Brain microvascular endothelial cell (primary cell): ENCODE results near the gene DMXL1.

Experiments
- DNase-seq: peaks from one replicate; pipeline ENCODE4 v3.0.0-alpha.2; 2020
- H3K27ac ChIP-seq: fragments of 250-450 bp; sonication (Bioruptor Pico); 2 replicates; pipeline ENCODE4 v1.5.1; 2020; ENCODE audit warnings: mild to moderate bottlenecking, moderate library complexity
- H3K27me3 ChIP-seq: fragments of 250-450 bp; sonication (Bioruptor Pico); replicated peaks from 2 replicates; pipeline ENCODE4 v1.5.1; 2020; ENCODE audit warnings: mild to moderate bottlenecking
- H3K36me3 ChIP-seq: fragments of 250-450 bp; sonication (Bioruptor Pico); replicated peaks from 2 replicates; pipeline ENCODE4 v1.5.1; 2020; ENCODE audit warnings: mild to moderate bottlenecking
- H3K4me3 ChIP-seq: 2 replicates; pipeline ENCODE4 v1.5.1; 2011; ENCODE audit warnings: low read depth, mild to moderate bottlenecking, control low read depth, low read length, moderate library complexity
- in situ Hi-C: cut with HindIII; loops from 2 replicates; pipeline ENCODE4 v1.10.0; 2017; ENCODE audit warnings: low sequenced_read_pairs, low pct_ligation_motif_present
- TF ChIP-seq, protein P1 (sequence below): IDR thresholded peaks from 2 replicates; pipeline ENCODE4 v1.5.1; 2011; ENCODE audit warnings: low read depth, mild to moderate bottlenecking, moderate library complexity, low read length, control low read depth, inconsistent platforms; ENCODE audit errors: missing control alignments

Gene DMXL1

DNA sequence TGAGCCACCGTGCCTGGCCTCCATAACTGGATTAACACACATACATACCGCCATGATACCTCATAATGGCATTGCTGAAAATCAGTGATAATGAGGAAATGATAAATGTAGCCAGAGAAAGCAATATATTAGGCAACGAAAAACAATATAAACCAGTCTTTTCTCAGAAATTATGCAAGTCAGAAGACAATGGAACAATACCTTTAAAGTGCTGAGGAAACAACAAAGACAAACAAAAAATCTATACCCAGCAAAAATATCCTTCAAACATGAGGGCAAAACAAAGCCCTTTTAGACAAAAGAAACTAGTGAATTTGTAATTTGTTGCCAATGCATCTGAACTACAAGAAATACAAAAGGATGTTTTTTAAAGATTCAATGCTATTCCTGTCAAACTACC is 186.7 kb downstream of the DMXL1 start:
- DNase-seq: no peak
- Histone ChIP-seq H3K27ac (no peak overlapping the region), H3K27me3 (no peaks in the 10 kb centered on the region), H3K4me3 (no peak overlapping the region), H3K36me3 (no peaks in the 10 kb centered on the region)
- TF ChIP-seq, protein P1, sequence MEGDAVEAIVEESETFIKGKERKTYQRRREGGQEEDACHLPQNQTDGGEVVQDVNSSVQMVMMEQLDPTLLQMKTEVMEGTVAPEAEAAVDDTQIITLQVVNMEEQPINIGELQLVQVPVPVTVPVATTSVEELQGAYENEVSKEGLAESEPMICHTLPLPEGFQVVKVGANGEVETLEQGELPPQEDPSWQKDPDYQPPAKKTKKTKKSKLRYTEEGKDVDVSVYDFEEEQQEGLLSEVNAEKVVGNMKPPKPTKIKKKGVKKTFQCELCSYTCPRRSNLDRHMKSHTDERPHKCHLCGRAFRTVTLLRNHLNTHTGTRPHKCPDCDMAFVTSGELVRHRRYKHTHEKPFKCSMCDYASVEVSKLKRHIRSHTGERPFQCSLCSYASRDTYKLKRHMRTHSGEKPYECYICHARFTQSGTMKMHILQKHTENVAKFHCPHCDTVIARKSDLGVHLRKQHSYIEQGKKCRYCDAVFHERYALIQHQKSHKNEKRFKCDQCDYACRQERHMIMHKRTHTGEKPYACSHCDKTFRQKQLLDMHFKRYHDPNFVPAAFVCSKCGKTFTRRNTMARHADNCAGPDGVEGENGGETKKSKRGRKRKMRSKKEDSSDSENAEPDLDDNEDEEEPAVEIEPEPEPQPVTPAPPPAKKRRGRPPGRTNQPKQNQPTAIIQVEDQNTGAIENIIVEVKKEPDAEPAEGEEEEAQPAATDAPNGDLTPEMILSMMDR: no peak
- in situ Hi-C loops: no loop called here

GRCh38 chr5:119263639-119264038 is 192.8 kb downstream of the DMXL1 start:
- no peak overlapping the region for H3K4me3 ChIP-seq
- TF ChIP-seq, protein P1: no peak
- no peaks in the 10 kb centered on the region for H3K36me3 ChIP-seq
- in situ Hi-C loops: no loop called here
- H3K27ac ChIP-seq: no peak overlapping the region
- no peak for DNase-seq
- no peaks in the 10 kb centered on the region for H3K27me3 ChIP-seq

GRCh38 chr5:119264186-119264585 is 193.3 kb downstream of the DMXL1 start:
- Histone ChIP-seq H3K36me3 (no peaks in the 10 kb centered on the region), H3K27ac (no peak overlapping the region), H3K4me3 (no peak overlapping the region), H3K27me3 (no peaks in the 10 kb centered on the region)
- TF ChIP-seq, protein P1: no peak
- in situ Hi-C loops: no loop called here
- no peak for DNase-seq

GRCh38 chr5:119267958-119268386 is 197.1 kb downstream of the DMXL1 start:
- in situ Hi-C loops: no loop called here
- DNase-seq: peak; percentile 95
- H3K27ac ChIP-seq: peak overlapping the region; percentile 72
- no peaks in the 10 kb centered on the region for H3K27me3 ChIP-seq
- peak overlapping the region; percentile 88 for H3K4me3 ChIP-seq
- H3K36me3 ChIP-seq: no peaks in the 10 kb centered on the region
- TF ChIP-seq, protein P1: peak; percentile 83

GRCh38 chr5:119268387-119269060 is 197.6 kb downstream of the DMXL1 start:
- Histone ChIP-seq H3K36me3 (no peaks in the 10 kb centered on the region), H3K4me3 (peak overlapping the region; percentile 88), H3K27ac (peak overlapping the region; percentile 72), H3K27me3 (no peaks in the 10 kb centered on the region)
- in situ Hi-C loops: no loop called here
- peak; percentile 94 for DNase-seq
- TF ChIP-seq, protein P1: no peak
